Lung (tissue), 12 donors: ENCODE data around the gene LITAF. TPM values are rescaled to one million over a fixed set of nuclear protein-coding genes. Genes with fewer than 3 reads are reported as not detected.

ENCODE experiments used
- ATAC-seq: fragments of 200-7000 bp; cut with Tn5 transposase; one replicate; pipeline ENCODE4 v1.9.1; 2020; ENCODE audit warnings: moderate number of reproducible peaks; ENCODE audit not compliant: insufficient read depth, low FRiP score
- DNase-seq, 3 donors: peaks; one replicate each; pipeline ENCODE4 v3.0.0-alpha.2; 2013 to 2017
- H3K27ac ChIP-seq, 2 donors: one replicate each; pipeline ENCODE4 v1.5.1; 2013; ENCODE audit warnings: mild to moderate bottlenecking in 2 of 2, moderate library complexity in 2 of 2, control low read depth in 1 of 2, inconsistent platforms in 1 of 2, low read depth in 1 of 2, low read length in 1 of 2
- H3K27me3 ChIP-seq, 3 donors: one replicate each; pipeline ENCODE4 v1.5.1; 2013; ENCODE audit warnings: low read length in 2 of 3; ENCODE audit not compliant: control insufficient read depth in 3 of 3, insufficient read depth in 3 of 3
- H3K36me3 ChIP-seq, 4 donors: one replicate each; pipeline ENCODE4 v1.5.1; 2013; ENCODE audit warnings: low read length in 4 of 4, mild to moderate bottlenecking in 1 of 4, moderate library complexity in 1 of 4; ENCODE audit not compliant: control insufficient read depth in 4 of 4, insufficient read depth in 4 of 4
- H3K4me1 ChIP-seq, 5 donors: one replicate each; pipeline ENCODE4 v1.5.1; 2013; ENCODE audit warnings: low read length in 5 of 5, mild to moderate bottlenecking in 2 of 5, moderate library complexity in 1 of 5; ENCODE audit not compliant: control insufficient read depth in 5 of 5, insufficient read depth in 5 of 5
- H3K4me3 ChIP-seq: one replicate; pipeline ENCODE4 v1.5.1; 2013; ENCODE audit warnings: mild to moderate bottlenecking, control low read depth, moderate library complexity
- H3K9ac ChIP-seq, 2 donors: one replicate each; pipeline ENCODE4 v1.5.1; 2013; ENCODE audit warnings: low read length in 2 of 2, control low read depth in 1 of 2; ENCODE audit not compliant: insufficient read depth in 1 of 2
- H3K9me3 ChIP-seq, 4 donors: one replicate each; pipeline ENCODE4 v1.5.1; 2013; ENCODE audit warnings: low read length in 3 of 4, mild to moderate bottlenecking in 1 of 4, moderate library complexity in 1 of 4; ENCODE audit not compliant: control insufficient read depth in 4 of 4, insufficient read depth in 3 of 4
- WGBS, 2 donors: extraction: QIAGEN DNeasy Blood & Tissue Kit; methylation state at CpG; one replicate each; pipeline ENCODE4 v1.1.7; 2013; 5-methylcytosine and 5-hydroxymethylcytosine counted together
- polyA plus RNA-seq, 2 donors: library from polyadenylated mRNA; stranded (reverse); fragments of 200-250 nt; gene quantifications; one replicate each; pipeline ENCODE4 v1.2.1, GENCODE V29; 2013
- total RNA-seq, 2 donors: library from RNA; depleted of rRNA in 1 of 2; stranded (reverse); fragments of >200 nt in 1 of 2; gene quantifications; one replicate each; pipeline ENCODE4 v1.2.1, GENCODE V29; 2014 to 2021
- TF ChIP-seq, protein P1 (sequence below): IDR thresholded peaks from 2 replicates; pipeline ENCODE4 v1.5.1; 2012; ENCODE audit warnings: mild to moderate bottlenecking; ENCODE audit errors: control extremely low read depth, extremely low read depth
- donor health status: control.
- donor health status: control.
- donor health status: Bipolar disorder and iron deficiency.
- donor health status: healthy.
- donor health status: DM: yes; HTN: yes; CAD: no.

The LITAF gene
- total and polyA plus RNA-seq, 4 donors: 66.4 to 406 (median 146) TPM

DNA sequence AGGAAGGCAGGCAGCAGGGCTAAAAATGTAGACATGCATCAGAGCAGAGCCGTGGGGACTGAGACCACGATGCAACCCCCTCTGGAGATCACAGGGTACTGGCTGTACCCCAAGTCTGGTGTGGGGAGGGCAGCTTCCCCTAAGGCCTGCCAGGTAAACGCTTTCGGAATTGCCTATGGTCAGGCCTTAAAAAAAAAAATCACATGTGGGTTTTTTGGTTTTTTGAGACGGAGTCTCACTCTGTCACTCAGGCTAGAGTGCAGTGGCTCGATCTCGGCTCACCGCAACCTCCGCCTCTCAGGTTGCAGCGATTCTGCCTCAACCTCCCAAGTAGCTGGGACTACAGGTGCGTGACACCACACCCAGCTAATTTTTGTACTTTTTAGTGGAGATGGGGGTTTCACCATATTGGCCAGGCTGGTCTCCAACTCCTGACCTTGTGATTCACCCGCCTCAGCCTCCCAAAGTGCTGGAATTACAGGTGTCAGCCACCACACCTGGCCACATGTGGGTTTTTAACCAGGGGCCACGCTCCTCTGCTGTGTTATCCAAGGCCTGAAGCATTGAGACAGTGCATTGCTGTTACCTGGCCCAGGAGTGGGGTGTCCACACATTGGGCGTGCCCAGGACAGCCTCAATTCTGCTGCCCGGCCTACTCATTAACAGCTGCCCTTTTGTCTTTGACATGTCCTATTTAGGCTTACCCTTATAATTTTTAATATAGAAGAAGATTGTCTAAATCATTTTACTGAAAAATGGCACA, 50.4 kb downstream of the LITAF start:
- no peaks in the 10 kb centered on the region for H3K27me3 ChIP-seq
- no peaks in the 10 kb centered on the region for H3K9me3 ChIP-seq
- H3K4me3 ChIP-seq: no peak overlapping the region
- H3K27ac ChIP-seq: no peak overlapping the region
- ATAC-seq: no peak
- no peak for DNase-seq
- no peaks in the 10 kb centered on the region for H3K36me3 ChIP-seq
- no peak overlapping the region for H3K9ac ChIP-seq
- TF ChIP-seq, protein P1, sequence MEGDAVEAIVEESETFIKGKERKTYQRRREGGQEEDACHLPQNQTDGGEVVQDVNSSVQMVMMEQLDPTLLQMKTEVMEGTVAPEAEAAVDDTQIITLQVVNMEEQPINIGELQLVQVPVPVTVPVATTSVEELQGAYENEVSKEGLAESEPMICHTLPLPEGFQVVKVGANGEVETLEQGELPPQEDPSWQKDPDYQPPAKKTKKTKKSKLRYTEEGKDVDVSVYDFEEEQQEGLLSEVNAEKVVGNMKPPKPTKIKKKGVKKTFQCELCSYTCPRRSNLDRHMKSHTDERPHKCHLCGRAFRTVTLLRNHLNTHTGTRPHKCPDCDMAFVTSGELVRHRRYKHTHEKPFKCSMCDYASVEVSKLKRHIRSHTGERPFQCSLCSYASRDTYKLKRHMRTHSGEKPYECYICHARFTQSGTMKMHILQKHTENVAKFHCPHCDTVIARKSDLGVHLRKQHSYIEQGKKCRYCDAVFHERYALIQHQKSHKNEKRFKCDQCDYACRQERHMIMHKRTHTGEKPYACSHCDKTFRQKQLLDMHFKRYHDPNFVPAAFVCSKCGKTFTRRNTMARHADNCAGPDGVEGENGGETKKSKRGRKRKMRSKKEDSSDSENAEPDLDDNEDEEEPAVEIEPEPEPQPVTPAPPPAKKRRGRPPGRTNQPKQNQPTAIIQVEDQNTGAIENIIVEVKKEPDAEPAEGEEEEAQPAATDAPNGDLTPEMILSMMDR: no peak
- WGBS, 2 donors: 86% methylated on average over 15 of the region's 15 CpGs
- no peaks in the 10 kb centered on the region for H3K4me1 ChIP-seq

DNA sequence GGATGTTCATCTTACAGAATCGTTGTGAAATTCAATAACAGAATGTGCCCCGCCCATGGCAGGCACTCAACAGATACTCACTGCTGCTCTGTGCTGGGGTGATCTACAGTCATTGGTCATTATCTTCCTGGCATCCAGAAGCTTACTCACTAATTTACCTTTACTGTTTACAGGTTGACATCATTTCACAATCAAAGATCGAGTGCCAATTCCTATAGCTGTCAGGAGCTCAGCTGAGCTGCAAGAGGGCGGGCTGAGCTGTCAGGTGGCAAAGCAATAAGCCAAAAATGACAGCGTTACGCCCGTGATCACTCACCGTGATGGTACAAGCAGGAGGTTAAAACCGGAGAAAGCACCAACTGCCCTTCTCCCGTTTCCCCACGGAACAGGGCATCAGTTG, 51.2 kb downstream of the LITAF start:
- Histone ChIP-seq H3K9me3 (no peaks in the 10 kb centered on the region), H3K27ac (no peak overlapping the region), H3K27me3 (no peaks in the 10 kb centered on the region), H3K9ac (no peak overlapping the region), H3K4me1 (no peaks in the 10 kb centered on the region), H3K36me3 (no peaks in the 10 kb centered on the region), H3K4me3 (no peak overlapping the region)
- TF ChIP-seq, protein P1: no peak
- DNase-seq (no peak), ATAC-seq (no peak)
- 79 to 84% methylated on average over 11 of the region's 11 CpGs for WGBS, 2 donors

DNA sequence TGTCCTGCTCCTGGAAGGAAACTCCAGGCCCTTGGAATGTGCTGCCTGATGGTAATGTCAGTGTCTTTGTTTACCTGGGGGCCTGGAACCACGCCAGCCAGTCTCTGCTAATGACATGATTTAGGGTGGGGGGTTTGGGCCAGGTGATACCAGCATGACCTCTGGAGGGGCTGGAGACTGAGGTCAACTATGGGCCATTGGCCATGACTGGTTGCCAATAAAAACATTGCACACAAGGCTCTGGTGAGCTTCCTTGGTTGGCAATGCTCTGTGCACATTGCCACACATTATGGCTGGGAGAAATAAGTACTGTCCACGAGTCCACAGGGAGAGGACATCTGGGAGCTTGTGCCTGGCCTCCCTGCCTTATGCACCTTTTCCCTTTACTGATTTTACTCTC, 52.5 kb downstream of the LITAF start:
- DNase-seq (no peak), ATAC-seq (no peak)
- H3K9me3 ChIP-seq: no peaks in the 10 kb centered on the region
- TF ChIP-seq, protein P1: no peak
- H3K4me1 ChIP-seq: no peaks in the 10 kb centered on the region
- no peaks in the 10 kb centered on the region for H3K36me3 ChIP-seq
- H3K9ac ChIP-seq: no peak overlapping the region
- H3K27me3 ChIP-seq: no peaks in the 10 kb centered on the region
- 61 to 63% methylated on average over 2 of the region's 2 CpGs for WGBS, 2 donors
- H3K4me3 ChIP-seq: no peak overlapping the region
- no peak overlapping the region for H3K27ac ChIP-seq

DNA sequence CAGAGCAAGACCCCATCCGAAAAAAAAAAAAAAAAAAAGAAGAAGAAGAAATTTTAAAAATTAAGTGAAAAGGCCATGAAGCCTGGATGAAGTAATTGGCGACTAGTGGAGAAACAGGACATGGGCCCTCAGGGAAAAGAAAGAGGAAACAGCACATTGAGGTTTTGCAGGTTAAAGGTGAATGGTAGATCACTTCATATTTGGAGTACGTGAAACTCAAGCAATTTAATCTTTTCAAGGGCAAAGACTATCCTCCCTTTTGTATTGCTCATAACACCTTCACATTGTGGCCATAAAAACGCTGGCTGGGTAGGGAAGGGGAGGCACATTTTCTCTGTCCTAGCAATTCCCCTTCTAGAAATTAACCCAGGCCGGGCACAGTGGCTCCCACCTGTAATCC, 53.1 kb downstream of the LITAF start:
- H3K4me3 ChIP-seq: no peak overlapping the region
- H3K27me3 ChIP-seq: no peaks in the 10 kb centered on the region
- H3K9me3 ChIP-seq: no peaks in the 10 kb centered on the region
- 61 to 78% methylated on average over 5 of the region's 5 CpGs for WGBS, 2 donors
- H3K9ac ChIP-seq: no peak overlapping the region
- ATAC-seq (no peak), DNase-seq (no peak)
- no peak overlapping the region for H3K27ac ChIP-seq
- no peaks in the 10 kb centered on the region for H3K36me3 ChIP-seq
- no peaks in the 10 kb centered on the region for H3K4me1 ChIP-seq
- TF ChIP-seq, protein P1: no peak
